CD1c-positive myeloid dendritic cell (primary cell): Measurements from ENCODE around the gene SLC9A5.

Experiments
- DNase-seq: peaks from one replicate; pipeline ENCODE4 v3.0.0-alpha.2; 2016; ENCODE audit errors: extremely low spot score

Gene SLC9A5

DNA sequence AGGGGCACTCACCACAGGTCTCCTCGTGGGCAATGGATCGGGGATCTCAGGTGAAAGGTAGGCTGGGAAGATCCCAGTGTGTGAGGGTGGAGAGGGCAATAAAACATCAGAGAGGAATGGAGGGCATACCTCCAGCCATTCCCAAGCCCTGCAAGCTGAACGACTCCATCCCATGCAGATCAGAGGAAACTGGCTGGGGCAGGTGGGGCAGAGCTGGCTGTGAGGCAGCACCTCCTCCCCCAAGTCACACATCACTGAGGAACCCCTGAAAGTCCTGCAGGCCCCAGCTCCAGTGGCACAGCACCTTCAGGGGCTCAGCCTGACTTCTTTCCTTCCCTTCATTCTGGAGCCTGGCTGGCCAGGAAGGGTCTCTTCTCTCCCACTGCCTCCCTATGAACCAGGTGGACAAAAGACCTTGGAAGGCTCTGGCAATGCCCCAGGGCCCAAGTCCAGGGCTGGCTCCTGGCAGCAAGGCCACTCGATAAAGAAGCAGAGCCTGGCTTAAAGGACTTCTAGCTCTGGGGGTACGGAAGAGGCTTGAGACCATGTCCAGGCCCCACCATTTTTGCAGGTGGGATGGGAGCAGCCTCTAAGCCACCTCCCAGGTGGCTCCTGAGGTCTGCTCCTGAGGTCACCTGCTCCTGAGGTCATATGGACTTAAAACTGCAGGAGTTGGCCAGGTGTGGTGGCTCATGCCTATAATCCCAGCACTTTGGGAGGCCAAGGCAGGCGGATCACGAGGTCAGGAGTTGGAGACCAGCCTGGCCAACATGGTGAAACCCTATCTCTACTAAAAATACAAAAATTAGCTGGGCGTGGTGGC lies 35.4 kb upstream of the SLC9A5 start:
- no peak for DNase-seq

DNA sequence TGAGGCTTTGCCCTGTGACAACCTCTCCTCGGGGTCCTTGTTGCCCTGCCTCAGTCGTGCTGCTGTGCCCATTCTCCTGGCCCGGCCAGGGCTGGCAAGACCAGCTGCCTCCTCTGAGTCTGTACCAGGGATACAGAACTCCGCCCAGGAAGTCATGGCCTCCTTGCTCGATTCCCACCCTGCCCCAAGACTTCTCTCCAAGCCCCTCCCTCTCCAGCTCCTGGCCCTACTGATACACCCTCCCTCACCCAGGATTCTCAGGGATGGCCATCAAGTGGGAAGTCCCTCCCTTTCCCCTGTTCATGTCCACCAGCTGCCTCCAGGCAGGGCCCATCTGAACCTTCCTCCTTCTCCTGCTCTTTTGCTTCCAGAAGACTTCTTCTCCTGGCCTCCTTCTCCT lies 33.1 kb upstream of the SLC9A5 start:
- DNase-seq, result no peak

DNA sequence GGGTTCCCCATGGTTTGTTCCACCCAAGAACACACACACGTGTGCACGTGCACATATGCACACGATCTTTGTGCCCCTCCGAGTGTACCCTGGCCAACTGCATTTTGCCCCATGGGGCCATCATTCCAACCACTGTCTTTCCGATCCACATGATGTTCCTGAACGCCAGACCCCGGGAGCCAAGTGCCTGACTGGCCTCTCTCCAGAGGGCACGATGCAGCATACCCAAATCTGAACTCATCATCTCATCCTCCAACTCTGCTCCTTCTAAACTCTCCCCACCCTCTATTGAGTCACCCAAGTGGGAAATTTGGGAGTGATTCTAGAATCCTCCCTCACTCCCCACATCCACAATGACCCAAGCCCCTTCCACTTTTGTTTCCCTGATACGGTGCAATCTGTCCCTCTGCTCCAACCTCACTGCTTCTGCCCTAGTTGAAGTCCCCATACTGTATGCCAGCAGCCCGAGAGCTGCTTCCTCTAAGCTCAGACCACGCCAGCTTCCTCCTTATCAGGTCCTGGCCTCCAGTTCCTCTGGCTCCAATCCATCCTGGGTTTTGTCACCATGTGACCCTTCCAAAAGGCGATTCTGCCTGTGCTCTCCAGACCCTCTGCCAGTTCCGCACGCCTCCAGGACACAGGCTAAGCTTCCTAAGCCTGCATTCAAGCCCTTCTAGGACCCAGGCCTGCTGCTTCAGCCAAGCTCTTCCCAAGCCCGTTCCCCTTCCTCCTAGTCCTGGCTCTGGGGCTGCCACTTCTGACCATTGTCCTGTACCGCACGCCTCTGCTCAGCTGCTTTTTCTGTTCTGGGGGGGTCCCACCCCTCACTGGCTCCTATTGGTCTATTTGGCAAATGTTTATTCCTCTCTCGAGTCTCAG lies 31.9 kb upstream of the SLC9A5 start:
- DNase-seq, result peak; percentile 82

DNA sequence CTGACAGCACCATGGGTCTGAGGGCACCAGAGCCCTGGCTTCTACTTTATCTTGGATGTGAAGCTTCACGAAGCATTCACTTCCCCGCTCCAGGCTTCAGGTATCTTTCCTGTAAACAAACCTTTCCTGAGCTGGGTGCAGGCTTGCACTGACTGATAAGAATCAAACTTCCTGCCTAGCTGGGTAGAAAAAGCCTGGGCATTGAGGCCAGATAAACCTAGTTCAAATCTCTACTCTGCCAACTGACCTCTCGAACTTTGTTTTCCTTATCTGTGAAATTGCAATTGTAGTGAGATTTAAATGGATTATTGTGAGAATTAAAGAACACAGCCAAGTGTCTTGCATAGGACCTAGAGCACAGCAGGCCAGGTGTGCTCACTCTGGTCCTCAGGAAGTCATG lies 24.8 kb upstream of the SLC9A5 start:
- DNase-seq, result no peak

DNA sequence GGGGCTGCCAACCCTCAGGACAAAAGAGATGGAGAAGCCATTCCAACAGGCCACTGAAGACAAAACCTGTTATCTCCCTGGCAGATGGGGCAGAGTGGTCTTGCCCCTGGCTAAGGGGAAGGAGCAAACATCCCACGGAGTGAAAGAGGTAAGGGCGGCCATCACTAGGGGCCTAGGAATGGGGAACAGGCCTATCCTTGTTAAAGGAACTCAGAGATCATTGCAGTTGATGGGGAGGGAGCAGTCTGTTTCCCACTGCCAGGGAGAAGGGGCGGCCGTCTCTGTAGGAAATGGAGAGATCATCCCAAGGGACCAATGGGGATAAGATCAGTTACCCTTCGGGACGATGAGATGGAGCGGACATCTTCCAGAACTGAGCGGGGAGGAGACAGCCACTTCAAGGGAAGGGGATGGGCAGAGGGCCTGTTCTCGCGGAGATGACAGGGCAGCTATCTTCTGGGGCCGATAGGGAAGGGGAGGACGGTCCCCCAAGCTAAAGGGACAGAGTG lies 22.4 kb upstream of the SLC9A5 start:
- DNase-seq, result no peak

DNA sequence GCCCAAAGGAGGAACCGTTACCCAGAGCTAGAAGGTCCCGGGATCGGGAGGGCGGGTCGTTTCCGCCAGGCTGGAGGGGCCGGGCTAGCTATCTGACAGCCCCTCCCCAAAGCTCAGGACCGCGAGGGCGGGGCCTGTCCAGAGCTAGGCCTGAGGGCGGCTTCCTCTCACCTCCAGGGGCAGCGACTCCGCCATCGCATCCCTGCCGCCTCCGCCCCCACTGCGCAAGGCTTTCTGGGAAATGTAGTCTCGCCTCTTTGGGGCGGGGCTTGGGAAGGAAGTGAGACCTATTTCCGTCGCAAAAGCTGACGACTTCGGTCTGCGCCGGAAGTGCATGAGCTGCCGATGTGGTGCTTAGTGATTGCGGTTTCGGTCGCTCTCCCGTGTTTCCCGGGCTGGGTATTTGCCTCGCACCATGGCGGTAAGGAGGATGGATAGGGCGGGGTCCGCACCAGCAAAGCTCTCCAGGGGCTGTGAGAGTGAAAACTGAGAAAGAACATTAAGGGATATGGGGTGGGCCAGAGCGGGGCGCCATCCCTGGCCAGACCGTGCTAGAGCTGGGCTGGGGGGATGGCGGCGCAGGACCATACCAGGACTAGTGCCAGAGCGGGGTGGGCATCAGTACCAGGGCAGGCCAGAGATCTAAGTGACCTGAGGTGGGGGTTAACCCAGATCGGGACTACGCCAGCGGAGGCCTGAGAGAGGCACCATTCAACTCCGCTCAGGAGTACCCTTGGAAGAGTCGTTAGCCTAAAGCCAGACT lies 21.8 kb upstream of the SLC9A5 start, which contains the start of gene TMEM208:
TMEM208 (plus strand) TSS at position 327 of the 763 bp plus-strand sequence; CDS start at position 416, 89 bp downstream.
- peak; percentile 99 for DNase-seq

DNA sequence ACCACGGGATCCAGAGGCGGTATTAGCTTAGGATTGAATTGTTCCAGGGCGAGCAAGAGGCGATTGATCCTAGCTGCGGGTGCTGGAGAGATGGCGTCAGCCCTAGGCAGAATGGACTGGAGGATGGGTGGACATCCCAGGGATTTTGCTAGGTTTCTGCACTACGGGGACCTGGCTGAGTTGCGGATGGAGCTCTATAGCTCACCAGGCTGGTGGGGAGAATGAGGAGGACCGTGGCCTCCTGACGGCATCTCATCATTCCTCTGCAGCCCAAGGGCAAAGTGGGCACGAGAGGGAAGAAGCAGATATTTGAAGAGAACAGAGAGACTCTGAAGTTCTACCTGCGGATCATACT lies 21.2 kb upstream of the SLC9A5 start:
- DNase-seq, result no peak

DNA sequence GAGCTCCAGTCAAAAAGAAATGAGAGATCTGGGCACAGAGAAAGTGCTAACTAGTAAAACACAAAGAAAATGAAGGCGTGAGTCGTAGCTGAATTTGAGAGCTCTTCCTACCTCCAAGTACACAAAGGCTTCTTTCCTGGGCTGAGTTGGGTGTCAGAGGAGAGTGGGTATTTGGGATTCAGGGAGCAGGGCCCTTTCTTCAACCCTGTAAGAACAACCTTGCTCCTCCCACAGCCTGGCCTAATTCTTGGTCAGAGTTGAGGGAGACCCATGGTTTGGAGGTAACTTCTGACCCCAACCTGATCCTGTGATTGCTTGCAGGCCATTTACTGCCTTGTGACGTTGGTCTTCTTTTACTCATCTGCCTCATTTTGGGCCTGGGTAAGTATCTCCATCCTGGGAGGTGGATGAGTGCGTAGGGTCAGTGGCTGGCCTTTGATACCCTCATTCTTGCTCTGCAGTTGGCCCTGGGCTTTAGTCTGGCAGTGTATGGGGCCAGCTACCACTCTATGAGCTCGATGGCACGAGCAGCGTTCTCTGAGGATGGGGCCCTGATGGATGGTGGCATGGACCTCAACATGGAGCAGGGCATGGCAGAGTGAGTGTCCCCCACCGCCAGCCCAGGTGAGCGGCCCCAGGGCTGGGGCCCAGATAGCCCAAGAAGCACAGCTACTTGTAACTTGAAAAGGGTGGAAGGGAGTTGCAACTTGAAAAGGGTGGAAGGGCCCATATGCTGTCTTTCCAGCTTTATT lies 20.6 kb upstream of the SLC9A5 start:
- DNase-seq, result no peak

DNA sequence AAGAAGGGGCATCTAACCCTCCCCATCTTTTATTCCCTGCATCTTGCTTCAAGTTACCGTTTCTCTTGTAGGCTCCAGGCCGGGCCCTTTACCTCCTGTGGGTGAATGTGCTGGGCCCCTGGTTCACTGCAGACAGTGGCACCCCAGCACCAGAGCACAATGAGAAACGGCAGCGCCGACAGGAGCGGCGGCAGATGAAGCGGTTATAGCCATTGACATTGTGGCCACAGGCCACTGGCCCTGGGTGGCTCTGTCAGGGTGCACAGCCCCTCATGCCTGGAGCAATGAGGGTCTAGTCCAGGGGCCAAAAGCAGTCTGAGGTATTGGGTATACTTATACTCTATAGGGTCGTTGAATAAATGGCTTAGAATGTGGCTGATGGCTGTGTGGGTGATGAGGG lies 19.9 kb upstream of the SLC9A5 start:
- DNase-seq, result no peak

DNA sequence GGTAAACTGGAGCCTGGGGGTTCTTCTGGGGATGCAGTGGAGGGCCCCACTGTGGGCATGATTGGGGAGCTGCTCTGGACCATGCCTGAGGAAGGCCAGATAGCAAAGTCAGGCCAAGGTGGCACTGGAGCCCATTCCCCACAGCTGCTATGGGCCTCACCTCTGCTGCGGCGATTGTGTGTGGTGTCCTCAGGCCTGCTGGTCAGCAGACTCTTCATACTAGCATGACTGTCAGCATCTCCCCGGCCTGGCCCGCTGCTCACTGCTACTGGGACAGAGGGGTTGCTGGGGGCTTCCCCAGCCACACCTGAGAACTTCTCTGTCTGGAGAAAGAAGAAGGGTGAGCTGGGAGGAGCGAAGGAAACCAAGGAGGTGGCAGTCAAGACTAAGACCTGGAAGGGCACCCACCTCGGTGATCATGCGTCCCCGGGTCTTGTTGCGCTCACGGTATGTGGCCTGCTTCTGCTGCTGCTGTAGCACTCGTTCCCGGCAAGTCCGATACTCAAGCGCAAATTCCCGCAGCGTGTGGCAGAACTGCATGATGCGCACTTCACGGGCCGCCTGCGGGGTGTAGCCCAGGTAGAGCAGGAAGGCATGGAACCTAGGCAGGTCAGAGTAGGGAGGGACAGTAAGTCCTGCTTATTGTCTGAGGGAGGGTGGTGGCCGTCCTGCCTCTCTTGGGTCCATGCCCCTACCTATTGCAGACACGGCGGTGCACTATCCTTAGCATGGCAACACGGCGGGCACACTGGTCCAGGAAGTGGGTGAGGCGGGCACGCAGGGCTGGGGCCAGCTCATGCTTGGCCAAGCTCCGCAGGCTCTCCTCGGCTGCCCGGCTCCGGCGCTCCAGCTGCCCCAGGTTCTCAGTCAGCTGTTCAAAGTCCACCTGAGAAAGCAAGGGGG lies 18.6 kb upstream of the SLC9A5 start:
- DNase-seq, result no peak

DNA sequence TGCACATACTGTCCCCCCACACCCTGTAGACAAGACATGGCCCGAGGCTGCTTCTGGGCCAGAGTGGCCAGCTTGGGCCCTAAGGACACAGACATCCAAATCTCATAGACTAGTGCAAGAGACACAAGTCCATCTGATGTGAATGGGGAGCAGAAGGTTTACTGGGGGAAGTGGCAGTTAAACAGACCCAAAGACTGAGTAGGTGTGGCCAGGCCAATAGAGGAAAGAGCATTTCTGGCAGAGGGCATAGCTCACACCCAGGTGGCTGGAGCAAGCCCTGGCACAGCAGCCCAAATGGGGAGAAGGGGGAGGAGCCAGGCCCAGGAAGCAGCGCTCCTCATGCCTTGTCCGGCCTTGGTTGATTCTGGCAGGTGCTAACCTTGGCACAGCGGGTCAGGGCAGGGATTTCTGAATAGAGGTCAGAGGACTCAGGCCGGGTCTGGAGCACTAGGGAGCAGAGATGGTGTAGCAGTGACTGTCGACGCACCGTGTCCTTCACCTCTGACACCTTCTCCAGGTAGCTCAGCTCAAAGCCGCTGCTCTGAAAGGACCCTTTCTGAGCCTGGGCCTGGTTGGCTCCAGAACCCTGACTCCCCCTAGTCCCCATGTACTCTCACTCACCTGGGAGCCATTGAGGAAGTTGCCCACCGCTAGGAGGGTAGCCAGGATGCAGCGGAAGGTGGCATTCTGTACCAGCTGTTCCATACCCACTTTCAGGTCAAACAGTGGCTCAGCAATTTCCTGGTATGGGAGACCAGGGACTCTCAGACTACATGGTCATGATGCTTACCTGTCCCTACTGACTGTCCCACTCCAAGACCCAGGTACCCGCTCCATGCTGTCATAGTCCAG lies 17.7 kb upstream of the SLC9A5 start:
- no peak for DNase-seq

DNA sequence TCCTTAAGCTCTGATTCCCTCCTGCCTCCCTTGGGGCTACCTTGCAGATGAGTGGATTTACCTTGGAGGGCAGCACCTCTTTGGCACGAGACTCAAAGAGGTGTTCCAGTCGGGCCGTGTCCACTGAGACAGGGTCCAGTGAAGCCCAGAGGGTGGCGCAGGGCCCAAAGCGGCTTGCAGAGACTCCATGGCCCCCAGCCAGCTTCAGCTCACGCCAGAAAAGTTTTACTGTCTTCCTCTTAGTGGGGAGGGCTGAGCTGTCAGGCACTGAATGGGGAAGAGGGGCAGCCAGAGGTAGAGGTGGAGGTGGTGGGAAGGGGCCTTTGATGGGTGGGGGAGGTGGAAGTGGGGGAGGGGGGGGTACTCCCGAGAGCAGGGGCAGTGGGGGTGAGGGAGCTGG lies 15.2 kb upstream of the SLC9A5 start:
- no peak for DNase-seq

DNA sequence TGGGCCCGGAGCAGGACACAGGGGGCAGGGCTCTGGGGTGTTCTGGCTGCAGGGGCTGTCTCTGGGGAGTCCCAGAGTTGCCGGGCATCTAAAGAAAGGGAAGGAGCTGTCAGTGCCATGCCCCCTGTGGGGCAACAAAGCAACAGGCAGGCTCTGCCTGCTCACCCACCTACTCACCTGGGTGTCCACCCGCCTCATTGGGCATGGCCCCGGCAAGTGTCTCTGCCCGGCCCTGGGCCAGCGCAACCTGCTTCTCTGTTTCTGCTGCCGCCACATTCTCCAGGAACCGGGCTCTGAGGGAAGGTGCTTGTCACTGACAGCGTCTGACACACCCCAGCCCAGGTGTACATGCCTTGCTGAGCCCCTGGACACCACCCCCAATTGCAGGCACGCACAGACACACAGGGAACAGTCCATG lies 14.6 kb upstream of the SLC9A5 start:
- no peak for DNase-seq

DNA sequence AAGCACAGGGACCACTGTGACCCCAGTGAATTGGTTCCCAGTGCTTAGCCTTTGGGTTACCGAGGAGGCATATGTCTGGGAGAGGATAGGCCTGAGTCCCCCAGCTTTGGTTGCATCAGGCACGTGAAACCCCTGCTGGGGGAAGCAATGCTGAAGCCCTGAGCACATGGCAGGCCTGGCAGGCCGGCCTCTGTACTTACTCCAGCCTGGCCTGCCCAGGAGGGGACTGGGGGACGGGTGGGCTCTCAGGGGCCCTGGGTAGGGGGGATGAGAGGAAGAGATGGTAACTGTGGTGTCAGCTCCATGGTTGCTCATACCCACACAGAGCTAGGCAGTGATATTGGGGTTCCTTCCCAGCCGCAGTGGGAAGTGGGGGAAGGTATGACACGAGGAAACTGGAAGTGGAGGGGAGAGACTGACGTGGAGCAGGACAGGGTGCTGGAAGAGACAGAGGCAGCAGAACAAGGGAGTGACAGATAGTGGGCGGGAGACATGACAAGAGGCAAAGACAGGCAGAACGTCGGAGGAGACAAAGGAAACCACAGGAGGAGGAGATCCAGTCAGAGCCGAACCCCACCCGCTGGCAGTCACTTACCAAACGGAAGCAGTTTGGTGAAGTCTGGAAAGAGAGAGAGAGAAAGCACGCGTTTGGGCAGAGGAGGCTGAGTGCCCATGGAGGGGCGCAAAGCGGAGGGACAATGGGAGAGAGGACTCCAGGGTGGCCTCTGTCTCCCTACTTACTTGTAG lies 12.8 kb upstream of the SLC9A5 start:
- DNase-seq, result peak; percentile 10

DNA sequence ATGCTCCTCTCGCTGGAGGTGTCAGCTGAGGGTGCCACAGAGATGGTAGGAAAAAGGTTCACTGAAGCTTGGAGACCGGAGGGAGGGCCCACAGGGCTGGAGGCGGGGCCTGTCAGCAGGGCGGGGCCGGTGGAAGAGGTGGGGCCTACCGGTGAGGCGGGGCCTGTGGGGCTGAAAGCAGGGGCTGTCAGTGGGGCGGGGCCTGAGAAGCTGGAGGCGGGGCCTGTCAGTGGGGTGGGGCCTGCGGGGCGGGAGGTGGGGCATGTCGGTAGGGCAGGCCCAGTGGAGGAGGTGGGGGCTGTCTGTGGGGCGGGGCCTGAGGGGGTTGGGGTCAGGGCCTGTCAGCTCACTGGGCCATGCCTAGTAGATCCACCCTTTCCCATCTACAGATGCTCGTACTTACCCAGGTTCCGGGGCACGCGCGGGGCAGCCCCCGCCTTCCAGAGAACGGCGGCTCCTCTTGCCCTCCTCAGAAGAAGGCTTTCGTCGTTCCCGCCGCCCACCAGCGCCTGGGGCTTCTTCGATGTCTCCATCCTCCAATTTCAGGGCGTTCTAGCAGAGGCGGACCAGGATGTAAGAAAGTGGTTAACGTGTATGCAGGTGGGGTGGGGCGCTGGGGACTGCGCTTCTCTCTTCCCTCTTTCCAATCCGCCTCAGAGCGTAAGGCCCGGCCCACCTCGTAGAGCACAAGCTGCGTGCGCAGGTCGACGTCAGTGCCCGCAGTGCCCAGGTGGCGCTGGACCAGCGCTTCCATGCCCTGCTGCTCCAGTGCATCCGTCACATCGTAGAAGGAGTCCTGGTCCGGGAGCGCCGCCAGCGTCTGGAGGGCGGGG lies 12.0 kb upstream of the SLC9A5 start:
- peak; percentile 63 for DNase-seq

DNA sequence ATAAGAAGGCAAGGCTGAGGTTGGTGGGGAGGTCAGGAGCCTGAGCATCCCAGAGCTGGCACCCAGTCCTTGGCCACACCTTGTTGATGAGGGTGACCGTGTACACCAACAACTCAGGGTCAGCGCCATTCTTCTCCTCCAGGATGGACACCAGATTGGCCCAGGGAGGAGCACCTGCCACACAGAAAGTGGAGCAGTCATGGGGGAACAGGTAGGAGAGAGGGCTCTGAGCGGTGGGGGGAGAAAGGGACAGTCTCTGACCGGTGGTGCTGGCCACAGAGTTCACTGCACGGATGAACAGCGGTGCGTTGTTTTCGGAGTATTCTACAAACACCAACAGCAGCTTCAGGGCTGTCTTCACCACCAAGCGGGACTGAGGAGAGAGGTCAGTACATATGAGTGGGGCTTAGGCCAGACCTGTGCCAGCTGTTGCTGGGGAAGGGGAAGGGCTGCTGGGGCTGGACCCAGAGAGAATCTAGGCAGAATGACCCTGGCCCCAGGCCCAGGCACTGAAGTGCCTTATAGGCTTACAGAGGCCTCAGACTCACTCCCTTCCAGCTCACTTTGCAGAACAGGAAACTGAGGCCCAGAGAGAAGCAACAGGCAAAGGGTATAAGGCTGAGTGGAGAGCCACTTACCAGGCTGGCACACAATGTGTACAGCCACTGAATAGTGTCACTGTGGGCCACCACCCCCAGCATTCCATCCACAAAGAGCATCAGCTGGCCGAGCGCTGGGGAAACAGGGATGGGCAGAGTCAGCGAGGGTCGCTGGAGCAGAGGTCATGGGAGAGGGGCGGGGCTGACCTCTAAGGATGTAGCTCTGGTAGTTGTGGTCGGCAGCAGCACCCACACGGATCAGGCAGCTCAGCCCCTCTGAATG lies 11.1 kb upstream of the SLC9A5 start:
- DNase-seq, result no peak

DNA sequence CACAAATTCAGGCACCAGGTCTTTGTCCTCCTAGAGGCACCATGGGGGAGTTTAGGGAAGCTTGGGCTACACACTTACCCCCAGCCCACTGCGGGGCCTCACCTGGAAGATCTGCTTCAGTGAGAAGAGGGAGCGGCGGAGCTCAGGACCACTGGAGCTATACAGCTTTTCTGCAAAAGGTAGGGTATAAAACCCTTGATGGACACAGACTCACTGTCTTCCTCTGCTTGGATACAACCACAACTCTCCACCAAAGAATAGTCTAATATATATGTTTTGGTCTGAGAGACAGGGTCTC lies 10.6 kb upstream of the SLC9A5 start:
- no peak for DNase-seq
